ENCODE results near the gene VANGL2. TPM values are rescaled to one million over a fixed set of nuclear protein-coding genes. Genes with fewer than 3 reads are reported as not detected.

VANGL2 gene
- total RNA-seq, 1 donor from 2014 or later = 25.5 TPM

GRCh38 chr1:160432371-160432786 lies 32.0 kb downstream of the VANGL2 start:
- H3K27ac ChIP-seq (ENCODE audit: low read depth, low read length) = no peak overlapping the region
- FAIRE-seq (no peak), DNase-seq (ENCODE audit: low read depth) (no peak)
- Mint-ChIP-seq H3K4me3 (ENCODE audit: unreplicated experiment) (no peak overlapping the region), H3K27ac (ENCODE audit: unreplicated experiment) (no peak overlapping the region), H3K9me3 (ENCODE audit: unreplicated experiment) (no peaks in the 10 kb centered on the region), H3K36me3 (ENCODE audit: low read depth, unreplicated experiment) (peaks cover 2% of the 10 kb centered on the region), H3K27me3 (ENCODE audit: low read depth, unreplicated experiment) (no peaks in the 10 kb centered on the region), H3K4me1 (ENCODE audit: low read depth, unreplicated experiment) (peaks cover 8% of the 10 kb centered on the region)
- no peaks in the 10 kb centered on the region for H3K36me3 ChIP-seq (ENCODE audit: insufficient read depth, low read length)
- no peak overlapping the region for H2AFZ ChIP-seq (ENCODE audit: low read depth, low read length)
- H3K4me2 ChIP-seq (ENCODE audit: low read length) = no peak overlapping the region
- H3K4me1 ChIP-seq (ENCODE audit: insufficient read depth, low read length) = peaks cover 9% of the 10 kb centered on the region
- peaks cover 4% of the 10 kb centered on the region for H3K27me3 ChIP-seq (ENCODE audit: insufficient read depth, low read length)
- H4K20me1 ChIP-seq (ENCODE audit: insufficient read depth, low read length) = no peaks in the 10 kb centered on the region
- no peaks in the 10 kb centered on the region for H3K9me3 ChIP-seq (ENCODE audit: insufficient read depth, low read depth, low read length)
- no peaks in the 10 kb centered on the region for H3K79me2 ChIP-seq (ENCODE audit: insufficient read depth, low read length)
- no peak overlapping the region for H3K9ac ChIP-seq (ENCODE audit: low read length)
- TF ChIP-seq EZH2 (IDR thresholded peaks at IDR 0.05; ENCODE audit: insufficient read depth, low read length) (no peak), CTCF (IDR thresholded peaks at IDR 0.05; ENCODE audit: insufficient read depth, low read depth, low read length) (no peak)
- no peak overlapping the region for H3K4me3 ChIP-seq (ENCODE audit: insufficient read depth, low read depth, low read length)

GRCh38 chr1:160436966-160437365 lies 36.6 kb downstream of the VANGL2 start:
- H3K4me1 Mint-ChIP-seq (ENCODE audit: low read depth, unreplicated experiment) = no peaks in the 10 kb centered on the region
- H3K9me3 Mint-ChIP-seq (ENCODE audit: unreplicated experiment) = no peaks in the 10 kb centered on the region
- no peaks in the 10 kb centered on the region for H3K4me1 ChIP-seq (ENCODE audit: insufficient read depth, low read length)
- peaks cover 4% of the 10 kb centered on the region for H3K27me3 ChIP-seq (ENCODE audit: insufficient read depth, low read length)
- no peak for FAIRE-seq
- no peak overlapping the region for H3K4me3 ChIP-seq (ENCODE audit: insufficient read depth, low read depth, low read length)
- no peaks in the 10 kb centered on the region for H3K36me3 ChIP-seq (ENCODE audit: insufficient read depth, low read length)
- H3K9ac ChIP-seq (ENCODE audit: low read length) = no peak overlapping the region
- no peak overlapping the region for H3K4me2 ChIP-seq (ENCODE audit: low read length)
- H3K4me3 Mint-ChIP-seq (ENCODE audit: unreplicated experiment) = no peak overlapping the region
- peak; percentile 10 for DNase-seq (ENCODE audit: low read depth)
- H4K20me1 ChIP-seq (ENCODE audit: insufficient read depth, low read length) = no peaks in the 10 kb centered on the region
- H3K79me2 ChIP-seq (ENCODE audit: insufficient read depth, low read length) = no peaks in the 10 kb centered on the region
- H3K36me3 Mint-ChIP-seq (ENCODE audit: low read depth, unreplicated experiment) = peaks cover 2% of the 10 kb centered on the region
- H3K27ac Mint-ChIP-seq (ENCODE audit: unreplicated experiment) = no peak overlapping the region
- H3K9me3 ChIP-seq (ENCODE audit: insufficient read depth, low read depth, low read length) = no peaks in the 10 kb centered on the region
- H3K27me3 Mint-ChIP-seq (ENCODE audit: low read depth, unreplicated experiment) = no peaks in the 10 kb centered on the region
- no peak overlapping the region for H3K27ac ChIP-seq (ENCODE audit: low read depth, low read length)
- TF ChIP-seq CTCF (IDR thresholded peaks at IDR 0.05; ENCODE audit: insufficient read depth, low read depth, low read length) (no peak), EZH2 (IDR thresholded peaks at IDR 0.05; ENCODE audit: insufficient read depth, low read length) (no peak)
- no peak overlapping the region for H2AFZ ChIP-seq (ENCODE audit: low read depth, low read length)

GRCh38 chr1:160437432-160438316 lies 37.3 kb downstream of the VANGL2 start:
- FAIRE-seq (no peak), DNase-seq (ENCODE audit: low read depth) (no peak)
- Mint-ChIP-seq H3K9me3 (ENCODE audit: unreplicated experiment) (no peaks in the 10 kb centered on the region), H3K27me3 (ENCODE audit: low read depth, unreplicated experiment) (no peaks in the 10 kb centered on the region), H3K36me3 (ENCODE audit: low read depth, unreplicated experiment) (peaks cover 2% of the 10 kb centered on the region), H3K4me3 (ENCODE audit: unreplicated experiment) (no peak overlapping the region), H3K4me1 (ENCODE audit: low read depth, unreplicated experiment) (no peaks in the 10 kb centered on the region), H3K27ac (ENCODE audit: unreplicated experiment) (no peak overlapping the region)
- Histone ChIP-seq H3K27ac (ENCODE audit: low read depth, low read length) (no peak overlapping the region), H3K36me3 (ENCODE audit: insufficient read depth, low read length) (no peaks in the 10 kb centered on the region), H3K27me3 (ENCODE audit: insufficient read depth, low read length) (peaks cover 4% of the 10 kb centered on the region), H3K79me2 (ENCODE audit: insufficient read depth, low read length) (no peaks in the 10 kb centered on the region), H3K4me1 (ENCODE audit: insufficient read depth, low read length) (no peaks in the 10 kb centered on the region), H3K9me3 (ENCODE audit: insufficient read depth, low read depth, low read length) (no peaks in the 10 kb centered on the region), H2AFZ (ENCODE audit: low read depth, low read length) (no peak overlapping the region), H3K9ac (ENCODE audit: low read length) (no peak overlapping the region), H3K4me3 (ENCODE audit: insufficient read depth, low read depth, low read length) (no peak overlapping the region), H4K20me1 (ENCODE audit: insufficient read depth, low read length) (no peaks in the 10 kb centered on the region), H3K4me2 (ENCODE audit: low read length) (no peak overlapping the region)
- TF ChIP-seq CTCF (IDR thresholded peaks at IDR 0.05; ENCODE audit: insufficient read depth, low read depth, low read length) (no peak), EZH2 (IDR thresholded peaks at IDR 0.05; ENCODE audit: insufficient read depth, low read length) (no peak)

Measured in astrocyte (in vitro differentiated cells and primary cell).